ENCODE results near the gene OSCP1. TPM values are rescaled to one million over a fixed set of nuclear protein-coding genes. Genes with fewer than 3 reads are reported as not detected.

Gene OSCP1
- total RNA-seq, 1 donor from 2014 or later: 5.2 TPM

DNA sequence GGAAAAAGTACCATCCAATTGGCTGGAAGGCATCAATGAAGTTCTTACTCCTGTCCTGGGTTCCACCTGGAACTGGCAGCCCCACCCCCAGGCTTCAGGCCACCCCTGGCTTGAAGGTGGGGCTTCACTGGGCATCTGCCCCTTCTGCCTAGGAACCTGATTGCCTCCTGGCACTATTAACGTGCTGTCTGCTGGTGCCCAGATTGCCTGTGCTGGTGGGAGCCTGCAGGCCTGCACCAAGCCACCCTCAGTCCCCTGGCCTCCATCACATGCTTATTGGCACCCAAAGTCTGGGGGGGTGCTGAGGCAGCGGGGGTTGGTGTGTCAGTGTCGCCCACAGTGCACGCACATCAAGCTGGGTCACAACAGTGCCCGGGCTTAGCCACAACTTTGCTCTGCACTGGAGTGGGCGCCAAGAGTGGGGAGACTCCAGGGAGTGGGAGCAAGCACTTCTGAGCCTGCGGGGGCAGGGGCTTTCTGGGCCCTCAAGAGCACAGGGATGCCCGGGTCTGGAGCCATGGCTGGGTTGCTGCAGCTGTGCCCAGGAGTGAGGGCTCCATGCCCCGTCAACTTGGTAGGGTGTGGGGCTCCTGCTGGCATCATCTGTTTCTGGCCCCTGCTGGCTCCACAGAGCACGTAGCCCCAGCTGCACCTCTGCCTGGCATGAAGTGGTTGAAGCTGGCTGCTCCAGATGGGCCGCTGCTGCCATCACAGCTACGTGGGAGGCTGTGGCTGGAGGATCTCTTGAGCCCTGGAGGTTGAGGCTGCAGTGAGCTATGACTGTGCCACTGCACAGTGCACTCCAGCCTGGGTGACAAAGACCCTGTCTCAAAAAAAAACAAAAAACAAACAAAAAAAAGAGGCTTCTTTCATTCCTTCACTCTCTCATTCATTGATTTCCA is 48.4 kb downstream of the OSCP1 start:
- H3K27ac ChIP-seq: no peak overlapping the region
- TF ChIP-seq CTCF (IDR thresholded peaks at IDR 0.05) (no peak), POLR2A (IDR thresholded peaks at IDR 0.05) (no peak), POLR2AphosphoS5 (IDR thresholded peaks at IDR 0.05; ENCODE audit: insufficient read depth in 1 of 2, low read depth in 1 of 2) (no peak)

DNA sequence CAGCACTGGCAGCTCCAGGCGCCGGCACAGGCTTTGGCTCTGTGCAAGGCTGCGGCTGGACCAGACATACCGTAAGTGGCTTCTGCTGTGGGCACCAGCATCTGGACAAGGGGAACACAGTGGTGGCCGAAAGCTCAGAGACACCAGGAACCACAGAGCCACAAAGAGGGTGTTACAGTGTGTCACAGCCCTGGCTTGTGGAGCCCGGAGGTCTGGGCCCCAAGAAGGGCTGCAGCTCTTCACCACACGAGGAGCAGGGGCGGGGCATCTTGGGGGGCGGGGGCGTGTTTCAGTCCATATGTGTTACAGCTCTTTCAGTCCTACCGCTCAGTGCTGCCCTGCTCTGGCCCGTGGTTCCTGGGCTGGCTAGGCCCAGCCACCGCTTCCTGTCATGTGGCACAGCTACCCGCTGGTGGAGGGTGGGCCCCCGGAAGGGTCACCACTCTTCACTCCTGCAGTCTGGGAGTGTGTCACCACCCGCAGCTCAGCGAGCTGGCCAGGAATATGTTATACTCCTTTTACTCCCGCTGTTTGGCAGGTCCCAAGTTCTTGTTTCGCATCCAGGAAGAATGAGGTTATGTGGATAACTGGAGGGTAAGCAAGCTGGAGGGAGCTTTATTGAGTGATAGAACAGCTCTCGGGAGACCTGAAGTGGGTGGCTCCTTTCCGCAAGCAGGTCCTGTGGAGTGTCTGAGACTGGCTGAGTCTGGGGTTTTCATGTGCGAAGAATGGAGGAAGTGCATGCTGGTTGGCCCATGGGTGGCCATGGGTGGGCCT is 49.2 kb downstream of the OSCP1 start:
- H3K27me3 ChIP-seq: no peaks in the 10 kb centered on the region
- no peak for DNase-seq (ENCODE audit: extremely low spot score in 2 of 2)
- H3K27ac ChIP-seq: peak overlapping the region; percentile 48
- no peaks in the 10 kb centered on the region for H3K36me3 ChIP-seq
- H3K4me1 ChIP-seq: peaks cover 16% of the 10 kb centered on the region
- peak overlapping the region; percentile 4 to 25 for H3K4me3 ChIP-seq
- no peak for TF ChIP-seq CTCF (IDR thresholded peaks at IDR 0.05)
- TF ChIP-seq POLR2AphosphoS5 (IDR thresholded peaks at IDR 0.05; ENCODE audit: insufficient read depth in 1 of 2, low read depth in 1 of 2): peak in 1 of 2 donors; percentile 51
- intact Hi-C loops (cut with DNase I): no loop called here
- H3K9me3 ChIP-seq: no peaks in the 10 kb centered on the region

More for the DNA sequence above, 48.4 kb downstream of the OSCP1 start:
- intact Hi-C loops (cut with DNase I): no loop called here
- no peaks in the 10 kb centered on the region for H3K36me3 ChIP-seq
- H3K9me3 ChIP-seq: no peaks in the 10 kb centered on the region
- no peaks in the 10 kb centered on the region for H3K27me3 ChIP-seq
- H3K4me3 ChIP-seq: peak overlapping the region; percentile 4 to 25
- H3K4me1 ChIP-seq: peaks cover 8% of the 10 kb centered on the region
- no peak for DNase-seq (ENCODE audit: extremely low spot score in 2 of 2)

- DNase-seq (ENCODE audit: extremely low spot score in 2 of 2): no peak
- Histone ChIP-seq H3K27me3 (no peaks in the 10 kb centered on the region), H3K9me3 (no peaks in the 10 kb centered on the region), H3K4me1 (peaks cover 16% of the 10 kb centered on the region), H3K36me3 (no peaks in the 10 kb centered on the region), H3K27ac (peak overlapping the region; percentile 48), H3K4me3 (peak overlapping the region in 1 of 2 donors; percentile 25)
- TF ChIP-seq POLR2AphosphoS5 (IDR thresholded peaks at IDR 0.05; ENCODE audit: insufficient read depth in 1 of 2, low read depth in 1 of 2) (no peak), CTCF (IDR thresholded peaks at IDR 0.05) (no peak), POLR2A (IDR thresholded peaks at IDR 0.05) (no peak)
- intact Hi-C loops (cut with DNase I): no loop called here
These were observed 49.8 kb downstream of the OSCP1 start for GRCh38 chr1:36400514-36400824.

DNA sequence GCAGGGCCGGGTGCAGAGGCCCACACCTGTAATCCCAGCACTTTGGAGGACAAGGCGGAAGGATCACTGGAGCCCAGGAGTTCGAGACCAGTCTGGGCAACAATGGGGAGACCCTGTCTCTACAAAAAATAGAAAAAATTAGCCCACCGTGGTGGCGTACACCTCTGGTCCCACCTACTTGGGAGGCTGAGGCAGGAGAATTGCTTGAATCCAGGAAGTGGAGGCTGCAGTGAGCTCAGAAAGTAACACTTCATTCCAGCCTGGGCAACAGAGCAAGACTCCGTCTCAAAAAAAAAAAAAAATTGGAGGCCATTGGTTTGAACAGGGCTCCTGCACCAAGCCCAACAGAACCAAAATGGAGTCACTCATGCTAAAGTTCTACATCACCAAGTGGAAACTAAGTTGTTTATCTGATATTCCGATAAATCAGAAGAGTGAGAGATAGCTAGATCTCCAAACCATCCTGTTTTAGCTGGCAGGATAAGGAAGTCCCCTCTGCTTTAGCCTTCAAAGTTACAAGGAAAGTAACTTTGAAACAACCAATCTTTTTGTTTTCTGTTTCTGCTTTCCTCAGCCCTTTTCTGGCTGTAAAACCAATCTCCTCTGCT is 51.8 kb downstream of the OSCP1 start:
- no peak for TF ChIP-seq POLR2AphosphoS5 (IDR thresholded peaks at IDR 0.05; ENCODE audit: insufficient read depth in 1 of 2, low read depth in 1 of 2)
- no peak for TF ChIP-seq POLR2A (IDR thresholded peaks at IDR 0.05)
- TF ChIP-seq CTCF (IDR thresholded peaks at IDR 0.05): no peak
- intact Hi-C loops (cut with DNase I): no loop called here
- Histone ChIP-seq H3K27me3 (no peaks in the 10 kb centered on the region), H3K27ac (peak overlapping the region; percentile 93), H3K9me3 (no peaks in the 10 kb centered on the region), H3K36me3 (peaks cover 0 to 6% of the 10 kb centered on the region in 2 donors), H3K4me3 (no peak overlapping the region), H3K4me1 (peaks cover 16% of the 10 kb centered on the region)
- no peak for DNase-seq (ENCODE audit: extremely low spot score in 2 of 2)

Data from vagina (tissue), 2 donors.